Astrocyte (in vitro differentiated cells and primary cell): ENCODE data around the gene ST3GAL2. TPM values are rescaled to one million over a fixed set of nuclear protein-coding genes. Genes with fewer than 3 reads are reported as not detected.

Experiments
- DNase-seq: peaks from one replicate; pipeline ENCODE4 v3.0.0-alpha.2; 2010; ENCODE audit warnings: low read depth
- FAIRE-seq: peaks from 2 replicates; lab custom pipeline; 2011; peaks lifted over from hg19 to GRCh38; lab: Jason Lieb, UNC
- H2AFZ ChIP-seq: 2 replicates; pipeline ENCODE4 v1.6.0; 2012; ENCODE audit warnings: low read depth, low read length, inconsistent platforms
- H3K27ac ChIP-seq: 2 replicates; pipeline ENCODE4 v1.5.1; 2011; ENCODE audit warnings: low read depth, low read length, inconsistent platforms
- H3K27me3 ChIP-seq: 2 replicates; pipeline ENCODE4 v1.6.0; 2011; ENCODE audit warnings: low read length, inconsistent platforms; ENCODE audit not compliant: insufficient read depth
- H3K36me3 ChIP-seq: 2 replicates; pipeline ENCODE4 v1.5.1; 2011; ENCODE audit warnings: low read length, inconsistent platforms; ENCODE audit not compliant: insufficient read depth
- H3K4me1 ChIP-seq: 2 replicates; pipeline ENCODE4 v1.5.1; 2011; ENCODE audit warnings: low read length, inconsistent platforms; ENCODE audit not compliant: insufficient read depth
- H3K4me2 ChIP-seq: 2 replicates; pipeline ENCODE4 v1.6.0; 2012; ENCODE audit warnings: low read length, inconsistent platforms
- H3K4me3 ChIP-seq: 2 replicates; pipeline ENCODE4 v1.5.1; 2011; ENCODE audit warnings: low read depth, mild to moderate bottlenecking, low read length, inconsistent platforms; ENCODE audit not compliant: insufficient read depth
- H3K79me2 ChIP-seq: 2 replicates; pipeline ENCODE4 v1.6.0; 2012; ENCODE audit warnings: mild to moderate bottlenecking, low read length, inconsistent platforms; ENCODE audit not compliant: insufficient read depth
- H3K9ac ChIP-seq: 2 replicates; pipeline ENCODE4 v1.6.0; 2012; ENCODE audit warnings: mild to moderate bottlenecking, low read length, inconsistent platforms
- H3K9me3 ChIP-seq: 2 replicates; pipeline ENCODE4 v1.5.1; 2012; ENCODE audit warnings: low read depth, mild to moderate bottlenecking, low read length, inconsistent platforms; ENCODE audit not compliant: insufficient read depth
- H4K20me1 ChIP-seq: 2 replicates; pipeline ENCODE4 v1.6.0; 2012; ENCODE audit warnings: low read length, inconsistent platforms; ENCODE audit not compliant: insufficient read depth
- H3K27ac Mint-ChIP-seq: one replicate; pipeline ENCODE4 v1.8.0; 2021; ENCODE audit warnings: mild to moderate bottlenecking, mixed read lengths; ENCODE audit not compliant: unreplicated experiment
- H3K27me3 Mint-ChIP-seq: one replicate; pipeline ENCODE4 v1.8.0; 2021; ENCODE audit warnings: low read depth, mixed read lengths; ENCODE audit not compliant: unreplicated experiment
- H3K36me3 Mint-ChIP-seq: one replicate; pipeline ENCODE4 v1.8.0; 2021; ENCODE audit warnings: low read depth, mixed read lengths; ENCODE audit not compliant: unreplicated experiment
- H3K4me1 Mint-ChIP-seq: one replicate; pipeline ENCODE4 v1.8.0; 2021; ENCODE audit warnings: low read depth, mixed read lengths; ENCODE audit not compliant: unreplicated experiment
- H3K4me3 Mint-ChIP-seq: one replicate; pipeline ENCODE4 v1.8.0; 2021; ENCODE audit warnings: mild to moderate bottlenecking, moderate library complexity, mixed read lengths; ENCODE audit not compliant: unreplicated experiment
- H3K9me3 Mint-ChIP-seq: one replicate; pipeline ENCODE4 v1.8.0; 2021; ENCODE audit warnings: mild to moderate bottlenecking, mixed read lengths; ENCODE audit not compliant: unreplicated experiment
- CTCF ChIP-seq: IDR thresholded peaks from 2 replicates; pipeline ENCODE4 v1.5.1; 2011; ENCODE audit warnings: low read depth, mild to moderate bottlenecking, inconsistent platforms, low read length, moderate library complexity; ENCODE audit not compliant: insufficient read depth
- EZH2 ChIP-seq: IDR thresholded peaks from 2 replicates; pipeline ENCODE4 v1.6.1; 2012; ENCODE audit warnings: mild to moderate bottlenecking, low read length, inconsistent platforms; ENCODE audit not compliant: insufficient read depth
- total RNA-seq: library from RNA; stranded (reverse); gene quantifications from 2 replicates; pipeline ENCODE4 v1.2.1, GENCODE V29; 2021

Gene ST3GAL2
- total RNA-seq, 1 donor from 2014 or later: 108 TPM

GRCh38 chr16:70437582-70438557 is 1.0 kb downstream of the ST3GAL2 start:
- Histone ChIP-seq H3K4me3 (peak overlapping the region; percentile 71), H3K4me1 (peaks cover 34% of the 10 kb centered on the region), H2AFZ (peak overlapping the region; percentile 28), H3K36me3 (no peaks in the 10 kb centered on the region), H3K9ac (peak overlapping the region; percentile 93), H3K27me3 (no peaks in the 10 kb centered on the region), H3K4me2 (peak overlapping the region; percentile 96), H4K20me1 (peaks cover 47% of the 10 kb centered on the region), H3K9me3 (no peaks in the 10 kb centered on the region), H3K27ac (peak overlapping the region; percentile 80), H3K79me2 (peaks cover 54% of the 10 kb centered on the region)
- TF ChIP-seq EZH2 (no peak), CTCF (no peak)
- Mint-ChIP-seq H3K9me3 (no peaks in the 10 kb centered on the region), H3K4me1 (peaks cover 38% of the 10 kb centered on the region), H3K4me3 (peak overlapping the region; percentile 99), H3K27me3 (no peaks in the 10 kb centered on the region), H3K36me3 (peaks cover 9% of the 10 kb centered on the region), H3K27ac (peak overlapping the region; percentile 97)
- FAIRE-seq (no peak), DNase-seq (peak; percentile 62)

GRCh38 chr16:70437017-70437581 is 1.8 kb downstream of the ST3GAL2 start:
- Histone ChIP-seq H3K9me3 (no peaks in the 10 kb centered on the region), H3K27ac (peak overlapping the region; percentile 80), H4K20me1 (peaks cover 54% of the 10 kb centered on the region), H3K79me2 (peaks cover 61% of the 10 kb centered on the region), H3K9ac (peak overlapping the region; percentile 93), H3K4me1 (peaks cover 40% of the 10 kb centered on the region), H2AFZ (no peak overlapping the region), H3K36me3 (no peaks in the 10 kb centered on the region), H3K4me2 (peak overlapping the region; percentile 96), H3K27me3 (no peaks in the 10 kb centered on the region), H3K4me3 (peak overlapping the region; percentile 71)
- Mint-ChIP-seq H3K36me3 (peaks cover 9% of the 10 kb centered on the region), H3K4me3 (peak overlapping the region; percentile 99), H3K9me3 (no peaks in the 10 kb centered on the region), H3K4me1 (peaks cover 45% of the 10 kb centered on the region), H3K27me3 (no peaks in the 10 kb centered on the region), H3K27ac (peak overlapping the region; percentile 97)
- DNase-seq (peak; percentile 90), FAIRE-seq (no peak)
- no peak for TF ChIP-seq CTCF
- no peak for TF ChIP-seq EZH2
